ENCODE data around the gene TADA3.

Gene TADA3

GRCh38 chr3:9749296-9749644 is 43.0 kb downstream of the TADA3 start:
- no peak for DNase-seq
- TF ChIP-seq POLR2A (IDR thresholded peaks at IDR 0.05; ENCODE audit: low read length) (no peak), GATA1 (IDR thresholded peaks at IDR 0.05; ENCODE audit: low read depth, low read length) (no peak)

DNA sequence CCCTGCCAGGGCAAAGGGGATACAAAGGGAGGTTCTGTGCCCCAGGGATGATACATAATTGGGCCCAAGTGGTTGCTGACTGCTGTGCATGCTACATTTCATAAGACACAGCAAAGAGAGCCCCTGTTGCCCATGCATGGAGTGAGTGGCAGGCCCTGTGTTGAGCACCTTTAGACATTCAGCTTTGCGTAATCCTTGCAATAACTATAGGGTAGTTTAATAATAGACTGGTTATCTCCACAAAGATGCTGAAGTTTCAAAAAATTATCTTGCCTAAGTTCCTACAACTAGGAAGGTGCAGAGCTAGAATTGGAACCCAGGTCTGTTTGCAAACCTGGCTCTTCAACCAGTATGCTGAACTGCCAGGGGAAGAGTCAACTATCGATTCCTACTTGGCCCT is 44.2 kb downstream of the TADA3 start:
- no peak for TF ChIP-seq POLR2A (IDR thresholded peaks at IDR 0.05; ENCODE audit: low read length)
- no peak for TF ChIP-seq GATA1 (IDR thresholded peaks at IDR 0.05; ENCODE audit: low read depth, low read length)
- DNase-seq: no peak

GRCh38 chr3:9747267-9747666 is 45.0 kb downstream of the TADA3 start:
- DNase-seq: no peak
- no peak for TF ChIP-seq GATA1 (IDR thresholded peaks at IDR 0.05; ENCODE audit: low read depth, low read length)
- no peak for TF ChIP-seq POLR2A (IDR thresholded peaks at IDR 0.05; ENCODE audit: low read length)

DNA sequence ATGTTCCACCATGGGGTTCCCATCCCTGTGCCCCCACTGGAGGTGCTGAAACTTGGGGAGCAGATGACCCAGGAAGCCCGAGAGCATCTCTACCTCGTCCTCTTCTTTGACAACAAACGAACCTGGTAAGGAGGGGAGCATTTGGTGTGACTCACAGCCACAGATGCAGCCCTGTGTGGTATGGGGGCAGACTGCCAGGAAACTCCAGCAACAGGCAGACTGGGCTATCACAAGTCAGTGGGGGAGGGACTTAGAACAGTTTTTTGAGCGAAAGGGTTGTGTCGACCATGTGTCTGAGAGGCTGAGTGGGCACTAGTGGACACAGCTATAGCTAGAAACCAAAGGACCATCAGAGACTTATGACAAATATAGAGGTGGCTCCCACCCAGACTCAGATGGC is 45.9 kb downstream of the TADA3 start:
- no peak for DNase-seq
- no peak for TF ChIP-seq POLR2A (IDR thresholded peaks at IDR 0.05; ENCODE audit: low read length)
- TF ChIP-seq GATA1 (IDR thresholded peaks at IDR 0.05; ENCODE audit: low read depth, low read length): no peak

- DNase-seq: no peak
- TF ChIP-seq POLR2A (IDR thresholded peaks at IDR 0.05; ENCODE audit: low read length) (no peak), GATA1 (IDR thresholded peaks at IDR 0.05; ENCODE audit: low read depth, low read length) (no peak)
Observed at GRCh38 chr3:9745521-9745920, 46.8 kb downstream of the TADA3 start.

DNA sequence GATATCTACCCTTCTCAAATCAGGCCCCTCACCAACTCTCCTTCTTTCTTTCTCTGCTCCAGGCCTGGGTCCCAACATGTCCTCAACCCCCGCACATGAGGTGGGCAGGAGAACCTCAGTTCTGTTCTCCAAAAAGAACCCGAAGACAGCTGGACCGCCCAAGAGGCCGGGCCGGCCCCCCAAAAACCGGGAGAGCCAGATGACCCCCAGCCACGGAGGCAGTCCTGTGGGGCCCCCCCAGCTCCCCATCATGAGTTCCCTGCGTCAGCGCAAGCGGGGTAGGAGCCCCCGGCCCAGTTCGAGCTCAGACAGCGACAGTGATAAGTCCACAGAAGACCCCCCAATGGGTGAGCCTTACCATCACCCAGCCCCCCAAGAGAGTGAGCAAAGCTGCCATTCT is 48.1 kb downstream of the TADA3 start:
- TF ChIP-seq POLR2A (IDR thresholded peaks at IDR 0.05; ENCODE audit: low read length) (no peak), GATA1 (IDR thresholded peaks at IDR 0.05; ENCODE audit: low read depth, low read length) (no peak)
- no peak for DNase-seq

- TF ChIP-seq GATA1 (IDR thresholded peaks at IDR 0.05; ENCODE audit: low read depth, low read length): no peak
- DNase-seq: no peak
Observed at GRCh38 chr3:9743548-9743947, 48.7 kb downstream of the TADA3 start.

- TF ChIP-seq POLR2A (IDR thresholded peaks at IDR 0.05; ENCODE audit: low read length) (no peak), GATA1 (IDR thresholded peaks at IDR 0.05; ENCODE audit: low read depth, low read length) (no peak)
- DNase-seq: no peak
Observed at GRCh38 chr3:9742560-9742959, 49.7 kb downstream of the TADA3 start.

GRCh38 chr3:9739181-9739580 is 53.1 kb downstream of the TADA3 start:
- DNase-seq: no peak
- TF ChIP-seq GATA1 (IDR thresholded peaks at IDR 0.05; ENCODE audit: low read depth, low read length): no peak
- TF ChIP-seq POLR2A (IDR thresholded peaks at IDR 0.05; ENCODE audit: low read length): no peak

DNA sequence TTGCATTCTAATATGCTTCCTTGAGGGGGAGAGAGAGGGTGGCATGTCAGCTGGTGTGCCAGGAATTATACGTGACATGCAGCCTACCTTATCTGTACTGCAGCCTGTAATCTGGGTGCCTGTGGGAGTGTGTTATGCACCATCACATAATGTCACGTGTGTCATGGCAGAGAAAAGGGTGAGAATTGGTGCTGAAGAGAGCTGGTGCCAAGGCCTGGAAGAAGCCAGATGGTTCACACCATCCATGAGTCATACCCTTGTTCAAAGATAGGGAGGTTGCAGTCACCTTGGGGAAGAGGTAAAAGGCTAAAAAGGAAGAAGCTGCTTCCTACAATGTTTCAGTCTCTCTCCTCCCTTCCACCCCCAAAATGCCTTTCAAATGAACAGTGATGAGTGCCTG is 55.4 kb downstream of the TADA3 start:
- DNase-seq: peak; percentile 50 to 63

GRCh38 chr3:9732740-9733115 is 59.5 kb downstream of the TADA3 start:
- peak; percentile 52 to 54 for DNase-seq
- TF ChIP-seq POLR2A (IDR thresholded peaks at IDR 0.05; ENCODE audit: low read length) (no peak), GATA1 (IDR thresholded peaks at IDR 0.05; ENCODE audit: low read depth, low read length) (no peak)

More for the DNA sequence above, 55.4 kb downstream of the TADA3 start:
- TF ChIP-seq POLR2A (IDR thresholded peaks at IDR 0.05; ENCODE audit: low read length) (no peak), GATA1 (IDR thresholded peaks at IDR 0.05; ENCODE audit: low read depth, low read length) (no peak)

DNA sequence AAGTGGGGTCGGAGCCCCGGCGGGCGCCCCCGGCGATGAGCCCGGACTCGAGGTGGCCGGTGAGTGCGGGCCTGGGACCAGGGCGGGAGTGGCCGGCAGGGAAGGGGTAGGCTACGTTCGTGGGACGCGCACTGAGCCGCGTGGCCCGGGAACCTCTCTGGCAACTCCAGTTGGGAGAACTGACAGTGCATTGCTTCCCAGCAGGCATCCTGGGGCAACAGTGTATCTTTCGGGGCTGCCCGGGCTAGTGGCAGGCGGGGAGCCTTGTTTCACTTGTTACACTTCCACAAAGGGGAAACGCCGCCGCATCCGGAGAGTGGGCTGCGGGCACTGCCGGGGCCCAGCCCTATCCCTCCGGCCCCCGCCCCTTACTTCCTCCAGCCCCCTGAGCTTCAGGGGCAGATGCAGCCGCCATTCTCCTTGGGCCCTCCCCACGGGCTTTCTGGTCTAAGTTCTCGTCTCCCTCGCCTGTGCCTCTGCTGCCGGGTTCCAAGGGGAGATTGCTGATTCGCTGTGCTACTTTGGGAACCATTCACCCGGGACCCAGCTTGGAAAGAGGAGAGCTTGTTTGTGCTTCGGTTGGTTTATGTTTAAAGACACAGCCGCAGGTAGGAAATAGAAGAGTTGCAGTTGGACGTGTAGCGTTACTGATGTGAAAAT is 60.1 kb downstream of the TADA3 start:
- no peak for TF ChIP-seq GATA1 (IDR thresholded peaks at IDR 0.05; ENCODE audit: low read depth, low read length)
- no peak for TF ChIP-seq POLR2A (IDR thresholded peaks at IDR 0.05; ENCODE audit: low read length)
- DNase-seq: peak; percentile 58 to 72

- DNase-seq: peak; percentile 100
- TF ChIP-seq POLR2A (IDR thresholded peaks at IDR 0.05; ENCODE audit: low read length): peak; percentile 61
- TF ChIP-seq GATA1 (IDR thresholded peaks at IDR 0.05; ENCODE audit: low read depth, low read length): no peak
Observed at GRCh38 chr3:9731206-9732079, 60.8 kb downstream of the TADA3 start, which contains the start of gene BRPF1. Gene BRPF1 (plus strand): TSS chr3:9731735. CDS start chr3:9734141, 2,406 bp downstream.

- TF ChIP-seq GATA1 (IDR thresholded peaks at IDR 0.05; ENCODE audit: low read depth, low read length) (no peak), POLR2A (IDR thresholded peaks at IDR 0.05; ENCODE audit: low read length) (no peak)
- DNase-seq: no peak
Observed at GRCh38 chr3:9730657-9731205, 61.5 kb downstream of the TADA3 start.
